ENCODE results near the gene ABO.
"Not testable (repeated sequence)": the region's sequence is repeated elsewhere in the genome, so short reads cannot be mapped to it uniquely, and the experiment has no call there.

The ABO gene

GRCh38 chr9:133261753-133262120, 13.3 kb downstream of the ABO start:
- no peak for DNase-seq

DNA sequence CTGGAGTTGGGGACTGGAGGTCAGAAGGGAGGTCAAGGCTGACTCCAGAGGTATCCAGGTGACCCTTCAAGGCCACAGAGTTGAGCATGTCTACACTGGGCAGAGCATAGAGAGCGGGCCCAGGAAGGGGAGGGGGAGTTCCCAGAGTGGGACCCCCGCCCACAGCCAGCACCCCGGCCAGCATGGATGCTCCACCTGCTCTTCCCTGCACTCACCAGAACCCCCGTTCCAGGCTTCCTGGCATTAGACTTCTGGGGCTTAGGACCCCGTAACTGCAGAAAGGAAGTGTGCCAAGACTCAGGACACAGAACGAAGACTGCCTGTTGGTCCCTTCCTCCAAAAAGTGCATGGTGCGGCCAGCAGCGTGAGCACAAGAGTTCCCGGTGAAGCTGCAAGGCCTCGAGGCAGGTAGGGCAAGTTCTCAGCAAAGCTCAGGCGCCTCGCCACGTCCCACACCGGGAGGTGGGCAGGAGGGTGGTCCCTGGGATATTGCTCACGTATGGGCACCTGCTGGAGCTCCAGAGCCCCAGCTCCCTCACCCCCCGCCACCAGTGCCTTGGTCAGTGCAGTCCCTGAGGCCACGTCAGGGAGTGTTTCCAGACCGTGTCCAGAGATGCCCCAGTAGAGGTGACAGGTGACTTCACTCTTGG, 13.8 kb downstream of the ABO start:
- no peak for DNase-seq

GRCh38 chr9:133260334-133261102, 14.5 kb downstream of the ABO start:
- no peak for DNase-seq

DNA sequence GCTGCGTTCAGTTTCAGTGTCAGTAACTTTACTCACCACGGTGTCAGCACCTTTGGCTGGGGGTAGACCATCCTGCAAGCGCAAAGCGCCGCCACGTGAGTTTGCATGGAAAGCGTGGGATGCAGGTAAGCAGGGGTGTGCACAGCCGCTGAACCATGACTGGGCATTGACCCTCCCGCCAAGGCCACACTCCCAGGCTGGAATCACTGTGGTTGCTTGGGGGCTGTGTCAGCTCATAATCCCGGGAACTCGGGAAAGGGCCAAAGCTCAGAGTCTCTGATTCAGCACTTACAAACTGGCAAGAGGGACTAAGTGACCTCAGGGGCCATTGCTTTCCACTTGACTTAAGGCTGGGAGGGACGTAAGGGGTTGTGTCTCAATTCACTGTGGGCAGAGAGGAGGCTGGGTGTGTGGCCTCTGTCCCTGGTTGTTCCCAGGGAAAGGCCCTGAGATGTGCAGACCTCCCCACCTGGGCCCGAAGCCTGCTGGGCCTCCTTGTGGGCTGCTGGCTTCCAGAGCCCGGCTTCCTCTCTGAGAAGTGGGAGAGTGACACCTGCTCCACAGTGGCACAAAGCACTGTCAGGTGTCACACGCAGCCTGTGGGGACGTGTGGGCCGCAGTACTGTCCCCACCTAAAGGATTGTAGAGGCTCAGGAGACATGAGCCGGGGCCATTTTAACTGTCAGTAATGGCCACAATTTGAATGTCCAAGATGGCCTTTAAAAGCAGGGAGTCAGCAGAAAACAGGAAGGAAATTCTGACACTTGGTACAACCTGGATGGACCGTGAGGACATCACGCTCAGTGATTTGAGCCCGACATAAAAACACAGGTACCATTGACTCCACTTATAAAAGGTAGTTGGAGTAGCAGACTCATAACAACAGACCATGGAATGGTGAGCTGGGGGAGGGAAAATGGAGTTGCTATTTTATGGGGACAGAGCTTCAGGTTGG, 16.7 kb downstream of the ABO start:
- no peak for DNase-seq

- DNase-seq = no peak
These were observed 17.5 kb downstream of the ABO start for GRCh38 chr9:133257465-133257956.

- no peak for DNase-seq
These were observed 18.3 kb downstream of the ABO start for GRCh38 chr9:133256686-133257091.

GRCh38 chr9:133256136-133256461, 18.9 kb downstream of the ABO start:
- no peak for DNase-seq

DNA sequence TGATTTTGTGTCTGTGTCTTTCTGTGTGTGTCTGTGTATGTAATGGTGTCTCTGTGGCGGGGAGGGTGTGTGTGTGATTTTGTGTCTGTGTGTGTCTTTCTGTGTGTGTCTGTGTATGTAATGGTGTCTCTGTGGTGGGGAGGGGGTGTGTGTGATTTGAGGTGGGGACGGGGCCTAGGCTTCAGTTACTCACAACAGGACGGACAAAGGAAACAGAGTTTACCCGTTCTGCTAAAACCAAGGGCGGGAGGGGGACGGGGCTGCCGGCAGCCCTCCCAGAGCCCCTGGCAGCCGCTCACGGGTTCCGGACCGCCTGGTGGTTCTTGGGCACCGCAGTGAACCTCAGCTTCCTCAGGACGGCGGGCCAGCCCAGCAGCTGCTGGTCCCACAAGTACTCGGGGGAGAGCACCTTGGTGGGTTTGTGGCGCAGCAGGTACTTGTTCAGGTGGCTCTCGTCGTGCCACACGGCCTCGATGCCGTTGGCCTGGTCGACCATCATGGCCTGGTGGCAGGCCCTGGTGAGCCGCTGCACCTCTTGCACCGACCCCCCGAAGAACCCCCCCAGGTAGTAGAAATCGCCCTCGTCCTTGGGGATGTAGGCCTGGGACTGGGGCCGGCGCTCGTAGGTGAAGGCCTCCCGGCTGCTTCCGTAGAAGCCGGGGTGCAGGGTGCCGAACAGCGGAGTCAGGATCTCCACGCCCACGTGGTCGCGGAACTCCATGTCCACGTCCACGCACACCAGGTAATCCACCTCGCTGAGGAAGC, 19.4 kb downstream of the ABO start:
- DNase-seq = no peak

GRCh38 chr9:133254471-133254870, 20.5 kb downstream of the ABO start:
- no peak for DNase-seq

GRCh38 chr9:133253268-133253667, 21.7 kb downstream of the ABO start:
- no peak for DNase-seq

- no peak for DNase-seq
These were observed 22.5 kb downstream of the ABO start for GRCh38 chr9:133252301-133253020.

- no peak for DNase-seq
These were observed 23.2 kb downstream of the ABO start for GRCh38 chr9:133251773-133252172.

GRCh38 chr9:133251221-133251620, 23.8 kb downstream of the ABO start:
- not testable (repeated sequence) for DNase-seq

GRCh38 chr9:133250741-133251170, 24.2 kb downstream of the ABO start:
- DNase-seq = no peak

GRCh38 chr9:133249337-133249736, 25.7 kb downstream of the ABO start:
- no peak for DNase-seq

- no peak for DNase-seq
These were observed 26.2 kb downstream of the ABO start for GRCh38 chr9:133248726-133249295.

DNA sequence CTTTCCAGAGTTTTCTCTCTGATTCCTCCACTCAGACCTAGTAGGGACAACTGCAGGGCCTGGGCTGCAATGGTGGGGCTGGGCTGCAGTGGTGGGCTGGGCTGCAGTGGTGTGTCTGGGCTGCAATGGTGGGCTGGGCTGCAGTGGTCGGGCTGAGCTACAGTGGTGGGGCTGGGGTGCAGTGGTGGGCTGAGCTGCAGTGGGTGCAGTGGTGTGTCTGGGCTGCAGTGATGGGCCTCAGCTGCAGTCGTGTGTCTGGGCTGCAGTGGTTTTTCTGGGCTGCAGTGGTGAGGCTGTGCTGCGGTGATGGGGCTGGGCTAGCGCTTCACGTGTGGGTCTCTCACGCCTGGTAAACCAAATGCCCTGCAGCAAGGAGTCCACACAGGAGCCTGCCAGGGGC, 27.4 kb downstream of the ABO start:
- no peak for DNase-seq

DNA sequence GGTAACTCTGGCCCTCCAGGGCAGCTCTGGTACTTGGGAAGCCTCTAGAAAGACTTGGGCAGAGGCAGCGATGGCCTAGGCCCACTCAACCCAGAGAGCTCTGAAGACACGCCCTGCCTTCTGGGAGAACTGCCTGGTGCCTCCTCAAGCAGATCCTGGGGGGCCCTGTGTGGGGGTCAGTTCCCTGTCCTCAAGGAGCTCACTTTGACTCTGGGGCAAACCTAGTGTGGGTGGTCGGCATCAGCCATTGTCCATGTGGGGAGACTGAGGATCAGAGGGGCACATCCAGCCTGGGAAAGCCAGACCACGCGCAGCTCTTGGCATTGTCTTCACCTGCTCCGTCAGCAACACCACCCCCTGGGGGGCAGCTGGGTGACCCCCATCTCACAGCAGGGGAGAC, 28.0 kb downstream of the ABO start:
- no peak for DNase-seq

- no peak for DNase-seq
These were observed 28.4 kb downstream of the ABO start for GRCh38 chr9:133246562-133246961.

DNA sequence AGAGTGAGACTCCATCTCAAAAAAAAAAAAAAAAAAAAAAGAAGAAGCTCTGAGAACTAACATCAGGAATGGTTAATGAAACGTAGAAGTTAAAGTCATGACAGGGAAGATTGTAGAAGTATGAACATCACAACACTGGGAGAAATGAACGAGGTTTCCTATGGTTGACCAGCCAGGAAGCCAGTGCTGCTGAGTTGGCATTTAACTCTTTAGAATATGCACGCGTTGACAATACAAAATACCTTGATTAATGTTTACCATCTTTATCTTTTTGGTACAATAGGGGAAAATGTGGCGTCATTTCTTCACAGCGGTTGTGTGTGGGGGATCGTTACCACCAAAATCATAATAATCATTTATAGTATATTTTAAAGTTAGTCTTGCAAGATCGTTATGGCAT, 32.0 kb downstream of the ABO start:
- no peak for DNase-seq

- DNase-seq = no peak
These were observed 32.8 kb downstream of the ABO start for GRCh38 chr9:133242241-133242640.
